WTC11 (cell line): ENCODE data around the gene IQSEC1. TPM values are rescaled to one million over a fixed set of nuclear protein-coding genes. Genes with fewer than 3 reads are reported as not detected.

Experiments
- ATAC-seq: fragments of 200-7000 bp; cut with Tn5 transposase; 2 replicates; pipeline ENCODE4 v1.10.0; 2021; ENCODE audit warnings: mild to moderate bottlenecking, moderate library complexity
- CTCF ChIA-PET: fragments of 300-600 bp; sonication (Branson Sonifier 250); formaldehyde crosslinking; loops from one replicate; lab custom pipeline; 2021; ENCODE audit warnings: antibody characterized with exemption; lab: Charles Lee
- POLR2A ChIA-PET: fragments of 350-600 bp; sonication (Branson Sonifier 250); formaldehyde crosslinking; loops from one replicate; lab custom pipeline; 2021; ENCODE audit warnings: antibody characterized with exemption; lab: Charles Lee
- DNase-seq: peaks from one replicate; pipeline ENCODE4 v3.0.0; 2021; ENCODE audit warnings: low spot score
- H3K27ac Mint-ChIP-seq: 2 replicates; pipeline ENCODE4 v1.8.0; 2021; ENCODE audit warnings: mixed read lengths
- H3K27me3 Mint-ChIP-seq: 2 replicates; pipeline ENCODE4 v1.8.0; 2021; ENCODE audit warnings: low read depth, mild to moderate bottlenecking, moderate library complexity, mixed read lengths
- H3K36me3 Mint-ChIP-seq: 2 replicates; pipeline ENCODE4 v1.8.0; 2021; ENCODE audit warnings: mixed read lengths
- H3K4me1 Mint-ChIP-seq: 2 replicates; pipeline ENCODE4 v1.8.0; 2022; ENCODE audit warnings: mixed read lengths
- H3K4me3 Mint-ChIP-seq: 2 replicates; pipeline ENCODE4 v1.8.0; 2021; ENCODE audit warnings: mild to moderate bottlenecking, moderate library complexity, mixed read lengths
- H3K9me3 Mint-ChIP-seq: 2 replicates; pipeline ENCODE4 v1.8.0; 2021; ENCODE audit warnings: mixed read lengths
- GABPB1 ChIP-seq: sonication (generic); formaldehyde crosslinking; IDR thresholded peaks from 2 replicates; pipeline ENCODE4 v1.8.1; 2023; ENCODE audit warnings: mild to moderate bottlenecking, missing genetic modification reagents
- GRHL2 ChIP-seq: fragments of 250-450 bp; sonication (Bioruptor Pico); IDR thresholded peaks from 2 replicates; pipeline ENCODE4 v1.8.0; 2022; ENCODE audit warnings: mild to moderate bottlenecking, moderate library complexity; ENCODE audit not compliant: insufficient replicate concordance, severe bottlenecking
- GTF2I ChIP-seq: fragments of 250-450 bp; sonication (Bioruptor Pico); conservative IDR thresholded peaks from 2 replicates; pipeline ENCODE4 v1.4.0; 2021; ENCODE audit warnings: mild to moderate bottlenecking
- KAT7 ChIP-seq: sonication (generic); formaldehyde crosslinking; IDR thresholded peaks from 2 replicates; pipeline ENCODE4 v1.8.1; 2023; ENCODE audit warnings: missing genetic modification reagents, mild to moderate bottlenecking, borderline replicate concordance
- PRRX2 ChIP-seq: fragments of 250-450 bp; sonication (Bioruptor Pico); IDR thresholded peaks from 2 replicates; pipeline ENCODE4 v1.8.0; 2021; ENCODE audit warnings: mild to moderate bottlenecking
- RELA ChIP-seq: sonication (generic); formaldehyde crosslinking; IDR thresholded peaks from 2 replicates; pipeline ENCODE4 v1.8.1; 2022; ENCODE audit warnings: missing genetic modification reagents, mild to moderate bottlenecking, borderline replicate concordance
- SMAD3 ChIP-seq: sonication (generic); formaldehyde crosslinking; IDR thresholded peaks from 2 replicates; pipeline ENCODE4 v1.8.0; 2022; ENCODE audit warnings: missing genetic modification reagents, mild to moderate bottlenecking, borderline replicate concordance
- TP53 ChIP-seq: sonication (generic); formaldehyde crosslinking; IDR thresholded peaks from 2 replicates; pipeline ENCODE4 v1.8.1; 2023; ENCODE audit warnings: mild to moderate bottlenecking, missing genetic modification reagents
- USF1 ChIP-seq: sonication (generic); formaldehyde crosslinking; IDR thresholded peaks from 2 replicates; pipeline ENCODE4 v1.8.0; 2022; ENCODE audit warnings: mild to moderate bottlenecking, missing genetic modification reagents
- USF2 ChIP-seq: sonication (generic); formaldehyde crosslinking; IDR thresholded peaks from 2 replicates; pipeline ENCODE4 v1.8.1; 2023; ENCODE audit warnings: mild to moderate bottlenecking, missing genetic modification reagents, moderate library complexity
- ZNF317 ChIP-seq: sonication (generic); formaldehyde crosslinking; IDR thresholded peaks from 2 replicates; pipeline ENCODE4 v1.8.1; 2023; ENCODE audit warnings: low read depth, mild to moderate bottlenecking, moderate library complexity, missing genetic modification reagents, borderline replicate concordance
- total RNA-seq: library from RNA; stranded (reverse); gene quantifications from 3 replicates; pipeline ENCODE4 v1.2.3, GENCODE V29; 2021
- TF ChIP-seq, protein P1 (sequence below): sonication (generic); formaldehyde crosslinking; IDR thresholded peaks from 2 replicates; pipeline ENCODE4 v1.8.1; 2022; ENCODE audit warnings: low read depth, missing genetic modification reagents, borderline replicate concordance
- TF ChIP-seq, protein P2 (sequence below): sonication (generic); formaldehyde crosslinking; IDR thresholded peaks from 2 replicates; pipeline ENCODE4 v1.8.1; 2022; ENCODE audit warnings: mild to moderate bottlenecking, moderate library complexity, missing genetic modification reagents
- TF ChIP-seq, protein P3 (sequence below): sonication (generic); formaldehyde crosslinking; IDR thresholded peaks from 2 replicates; pipeline ENCODE4 v1.8.0; 2023; ENCODE audit warnings: missing genetic modification reagents
- TF ChIP-seq, protein P4 (sequence below): sonication (generic); formaldehyde crosslinking; conservative IDR thresholded peaks from 2 replicates; pipeline ENCODE4 v1.8.1; 2022; ENCODE audit warnings: mild to moderate bottlenecking, missing genetic modification reagents
- TF ChIP-seq, protein P5 (sequence below): fragments of 250-450 bp; sonication (Bioruptor Pico); conservative IDR thresholded peaks from 2 replicates; pipeline ENCODE4 v1.9.0; 2021; ENCODE audit warnings: mild to moderate bottlenecking
- TF ChIP-seq, protein P6 (sequence below): fragments of 200-600 bp; IDR thresholded peaks from 2 replicates; pipeline ENCODE4 v1.8.0; 2022; ENCODE audit warnings: antibody characterized with exemption

Gene IQSEC1
- total RNA-seq, 1 experiment from 2014 or later = 35.0 TPM

GRCh38 chr3:13023235-13023970, 49.8 kb downstream of the IQSEC1 start:
- no peaks in the 10 kb centered on the region for H3K27me3 Mint-ChIP-seq
- ATAC-seq = no peak
- no peaks in the 10 kb centered on the region for H3K36me3 Mint-ChIP-seq
- no peak overlapping the region for H3K4me3 Mint-ChIP-seq
- H3K9me3 Mint-ChIP-seq = no peaks in the 10 kb centered on the region
- POLR2A ChIA-PET = no interaction called here
- DNase-seq = no peak
- no peak for TF ChIP-seq USF2 (CRISPR knock-in tag)
- TF ChIP-seq SMAD3 (CRISPR knock-in tag) = no peak
- TF ChIP-seq, protein P1, sequence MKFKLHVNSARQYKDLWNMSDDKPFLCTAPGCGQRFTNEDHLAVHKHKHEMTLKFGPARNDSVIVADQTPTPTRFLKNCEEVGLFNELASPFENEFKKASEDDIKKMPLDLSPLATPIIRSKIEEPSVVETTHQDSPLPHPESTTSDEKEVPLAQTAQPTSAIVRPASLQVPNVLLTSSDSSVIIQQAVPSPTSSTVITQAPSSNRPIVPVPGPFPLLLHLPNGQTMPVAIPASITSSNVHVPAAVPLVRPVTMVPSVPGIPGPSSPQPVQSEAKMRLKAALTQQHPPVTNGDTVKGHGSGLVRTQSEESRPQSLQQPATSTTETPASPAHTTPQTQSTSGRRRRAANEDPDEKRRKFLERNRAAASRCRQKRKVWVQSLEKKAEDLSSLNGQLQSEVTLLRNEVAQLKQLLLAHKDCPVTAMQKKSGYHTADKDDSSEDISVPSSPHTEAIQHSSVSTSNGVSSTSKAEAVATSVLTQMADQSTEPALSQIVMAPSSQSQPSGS = no peak
- no peak for TF ChIP-seq USF1 (CRISPR knock-in tag)
- no peak for TF ChIP-seq ZNF317 (CRISPR knock-in tag)
- TF ChIP-seq, protein P2, sequence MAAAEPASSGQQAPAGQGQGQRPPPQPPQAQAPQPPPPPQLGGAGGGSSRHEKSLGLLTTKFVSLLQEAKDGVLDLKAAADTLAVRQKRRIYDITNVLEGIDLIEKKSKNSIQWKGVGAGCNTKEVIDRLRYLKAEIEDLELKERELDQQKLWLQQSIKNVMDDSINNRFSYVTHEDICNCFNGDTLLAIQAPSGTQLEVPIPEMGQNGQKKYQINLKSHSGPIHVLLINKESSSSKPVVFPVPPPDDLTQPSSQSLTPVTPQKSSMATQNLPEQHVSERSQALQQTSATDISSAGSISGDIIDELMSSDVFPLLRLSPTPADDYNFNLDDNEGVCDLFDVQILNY (CRISPR knock-in tag) = no peak
- CTCF ChIA-PET = interaction anchor here (1.2 to 1.4 kb wide), 2 partner anchors 39 to 68 kb away, joined by 5 to 9 read pairs; no protein-coding TSS in a partner anchor
- no peak overlapping the region for H3K27ac Mint-ChIP-seq
- peaks cover 24% of the 10 kb centered on the region for H3K4me1 Mint-ChIP-seq

- Mint-ChIP-seq H3K27ac (no peak overlapping the region), H3K4me3 (no peak overlapping the region)
These were observed 50.6 kb downstream of the IQSEC1 start for GRCh38 chr3:13022348-13023234.

More at GRCh38 chr3:13022348-13023234, 50.6 kb downstream of the IQSEC1 start:
- Mint-ChIP-seq H3K9me3 (no peaks in the 10 kb centered on the region), H3K27me3 (no peaks in the 10 kb centered on the region), H3K36me3 (no peaks in the 10 kb centered on the region), H3K4me1 (peaks cover 32% of the 10 kb centered on the region)
- ATAC-seq (peak; percentile 47), DNase-seq (peak; percentile 56)
- CTCF ChIA-PET = interaction anchor here (0.6 to 1.4 kb wide), 10 partner anchors 10 to 633 kb away, joined by 3 to 9 read pairs (median 3); no protein-coding TSS in a partner anchor
- no peak for TF ChIP-seq RELA (CRISPR knock-in tag)
- no peak for TF ChIP-seq GRHL2 (CRISPR knock-in tag)
- TF ChIP-seq GABPB1 (CRISPR knock-in tag) = no peak
- TF ChIP-seq, protein P3, sequence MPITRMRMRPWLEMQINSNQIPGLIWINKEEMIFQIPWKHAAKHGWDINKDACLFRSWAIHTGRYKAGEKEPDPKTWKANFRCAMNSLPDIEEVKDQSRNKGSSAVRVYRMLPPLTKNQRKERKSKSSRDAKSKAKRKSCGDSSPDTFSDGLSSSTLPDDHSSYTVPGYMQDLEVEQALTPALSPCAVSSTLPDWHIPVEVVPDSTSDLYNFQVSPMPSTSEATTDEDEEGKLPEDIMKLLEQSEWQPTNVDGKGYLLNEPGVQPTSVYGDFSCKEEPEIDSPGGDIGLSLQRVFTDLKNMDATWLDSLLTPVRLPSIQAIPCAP = no peak
- TF ChIP-seq ZNF317 (CRISPR knock-in tag) = no peak
- TF ChIP-seq GTF2I (CRISPR knock-in tag) = no peak
- TF ChIP-seq PRRX2 (CRISPR knock-in tag) = no peak
- no peak for TF ChIP-seq TP53 (CRISPR knock-in tag)
- TF ChIP-seq, protein P4, sequence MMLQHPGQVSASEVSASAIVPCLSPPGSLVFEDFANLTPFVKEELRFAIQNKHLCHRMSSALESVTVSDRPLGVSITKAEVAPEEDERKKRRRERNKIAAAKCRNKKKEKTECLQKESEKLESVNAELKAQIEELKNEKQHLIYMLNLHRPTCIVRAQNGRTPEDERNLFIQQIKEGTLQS = no peak
- TF ChIP-seq, protein P5, sequence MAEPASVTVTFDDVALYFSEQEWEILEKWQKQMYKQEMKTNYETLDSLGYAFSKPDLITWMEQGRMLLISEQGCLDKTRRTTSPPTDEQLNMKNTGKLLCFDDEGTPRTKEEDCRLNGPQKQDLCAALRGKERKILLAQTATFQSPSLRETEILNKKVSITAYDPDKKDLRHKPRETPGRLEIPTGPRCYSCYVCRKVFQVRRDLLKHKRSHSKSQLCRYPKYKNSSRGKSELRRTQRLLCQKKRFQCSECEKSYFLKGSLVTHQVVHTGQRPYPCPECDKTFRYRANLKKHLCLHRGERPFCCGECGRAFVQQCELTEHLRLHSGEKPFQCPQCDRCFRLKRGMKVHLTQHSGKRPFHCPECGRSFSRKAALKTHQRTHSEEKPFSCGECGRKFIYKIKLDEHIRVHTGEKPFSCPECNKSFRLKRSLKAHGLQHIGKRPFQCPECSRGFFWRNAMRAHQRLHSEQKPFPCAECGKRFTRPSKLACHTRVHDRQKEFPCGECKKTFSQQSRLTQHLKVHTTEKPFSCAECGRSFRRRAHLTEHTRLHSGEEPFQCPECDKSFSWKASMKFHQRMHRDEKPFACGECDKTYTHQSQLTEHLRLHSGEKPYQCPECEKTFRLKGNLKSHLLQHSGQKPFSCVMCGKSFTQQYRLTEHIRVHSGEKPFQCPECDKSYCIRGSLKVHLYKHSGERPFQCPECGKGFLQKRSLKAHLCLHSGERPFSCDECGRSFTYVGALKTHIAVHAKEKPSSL (CRISPR knock-in tag) = no peak
- TF ChIP-seq, protein P6, sequence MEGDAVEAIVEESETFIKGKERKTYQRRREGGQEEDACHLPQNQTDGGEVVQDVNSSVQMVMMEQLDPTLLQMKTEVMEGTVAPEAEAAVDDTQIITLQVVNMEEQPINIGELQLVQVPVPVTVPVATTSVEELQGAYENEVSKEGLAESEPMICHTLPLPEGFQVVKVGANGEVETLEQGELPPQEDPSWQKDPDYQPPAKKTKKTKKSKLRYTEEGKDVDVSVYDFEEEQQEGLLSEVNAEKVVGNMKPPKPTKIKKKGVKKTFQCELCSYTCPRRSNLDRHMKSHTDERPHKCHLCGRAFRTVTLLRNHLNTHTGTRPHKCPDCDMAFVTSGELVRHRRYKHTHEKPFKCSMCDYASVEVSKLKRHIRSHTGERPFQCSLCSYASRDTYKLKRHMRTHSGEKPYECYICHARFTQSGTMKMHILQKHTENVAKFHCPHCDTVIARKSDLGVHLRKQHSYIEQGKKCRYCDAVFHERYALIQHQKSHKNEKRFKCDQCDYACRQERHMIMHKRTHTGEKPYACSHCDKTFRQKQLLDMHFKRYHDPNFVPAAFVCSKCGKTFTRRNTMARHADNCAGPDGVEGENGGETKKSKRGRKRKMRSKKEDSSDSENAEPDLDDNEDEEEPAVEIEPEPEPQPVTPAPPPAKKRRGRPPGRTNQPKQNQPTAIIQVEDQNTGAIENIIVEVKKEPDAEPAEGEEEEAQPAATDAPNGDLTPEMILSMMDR = no peak
- no peak for TF ChIP-seq KAT7 (CRISPR knock-in tag)
- POLR2A ChIA-PET = no interaction called here
